Endothelial cell of umbilical vein (primary cell): Measurements from ENCODE around the gene PYHIN1. TPM values are rescaled to one million over a fixed set of nuclear protein-coding genes. Genes with fewer than 3 reads are reported as not detected.
A peak's percentile ranks its signal among the peaks of the same experiment; 100 is the strongest.

ENCODE experiments used
- BruUV-seq: library from RNA; stranded (reverse); fragments of 400-500 nt; replicated peaks from 2 replicates; lab custom pipeline; 2021; lab: Mats Ljungman, UMichigan
- CTCF ChIA-PET: fragments of 300-600, 350-600 bp; sonication (Branson Sonifier 250); formaldehyde crosslinking; loops from one replicate; lab custom pipeline; 2021; ENCODE audit warnings: antibody characterized with exemption, inconsistent platforms; lab: Charles Lee
- POLR2A ChIA-PET: fragments of 300-600, 350-600 bp; sonication (Branson Sonifier 250); formaldehyde crosslinking; loops from one replicate; lab custom pipeline; 2021; ENCODE audit warnings: antibody characterized with exemption, inconsistent platforms; lab: Charles Lee
- DNase-seq: peaks from one replicate; pipeline ENCODE4 v3.0.0-alpha.2; 2011; ENCODE audit warnings: low read depth, low spot score
- FAIRE-seq: peaks from 2 replicates; lab custom pipeline; 2011; peaks lifted over from hg19 to GRCh38; lab: Jason Lieb, UNC
- H2AFZ ChIP-seq: 2 replicates; pipeline ENCODE4 v1.6.0; 2012; ENCODE audit warnings: low read depth, low read length, control low read depth, inconsistent platforms
- H3K27ac ChIP-seq: 2 replicates; pipeline ENCODE4 v1.5.1; 2011; ENCODE audit warnings: low read depth, mild to moderate bottlenecking, control low read depth, low read length, moderate library complexity; ENCODE audit not compliant: insufficient read depth
- H3K27me3 ChIP-seq, 2 experiments: 2 replicates each; pipeline versions ENCODE4 v1.6.0 to v1.6.1; 2011; ENCODE audit warnings: low read length in 2 of 2, mixed read lengths in 1 of 2; ENCODE audit not compliant: control insufficient read depth in 2 of 2, insufficient read depth in 2 of 2
- H3K36me3 ChIP-seq, 2 experiments: 2 replicates in 1 of 2; 3 replicates in 1 of 2; pipeline ENCODE4 v1.5.1; 2011; ENCODE audit warnings: low read length in 2 of 2, mild to moderate bottlenecking in 1 of 2, moderate library complexity in 1 of 2; ENCODE audit not compliant: control insufficient read depth in 2 of 2, insufficient read depth in 2 of 2; ENCODE audit errors: extremely low read depth in 1 of 2
- H3K4me1 ChIP-seq: 3 replicates; pipeline ENCODE4 v1.5.1; 2011; ENCODE audit warnings: mild to moderate bottlenecking, low read length; ENCODE audit not compliant: control insufficient read depth, insufficient read depth; ENCODE audit errors: extremely low read depth
- H3K4me2 ChIP-seq: 2 replicates; pipeline ENCODE4 v1.6.1; 2011; ENCODE audit warnings: low read length, control low read depth, mixed read lengths; ENCODE audit not compliant: insufficient read depth
- H3K4me3 ChIP-seq, 3 experiments: fragments of 200-600 bp in 1 of 3; sonication (generic), shearing (Covaris generic) in 1 of 3; replicated peaks in 1 of 3; 2 replicates each; pipeline ENCODE4 v1.5.1; 2011 to 2016; ENCODE audit warnings: control low read depth in 3 of 3, low read length in 3 of 3, mild to moderate bottlenecking in 2 of 3, inconsistent platforms in 1 of 3, low read depth in 1 of 3, moderate library complexity in 1 of 3; ENCODE audit not compliant: insufficient read depth in 1 of 3
- H3K79me2 ChIP-seq: 2 replicates; pipeline ENCODE4 v1.6.0; 2012; ENCODE audit warnings: low read length, inconsistent platforms; ENCODE audit not compliant: control insufficient read depth, insufficient read depth
- H3K9ac ChIP-seq: replicated peaks from 2 replicates; pipeline ENCODE3; 2011; ENCODE audit warnings: low read length, control low read depth; ENCODE audit not compliant: insufficient read depth; ENCODE audit errors: extremely low read depth
- H3K9me1 ChIP-seq: replicated peaks from 3 replicates; pipeline ENCODE4 v1.6.0; 2011; ENCODE audit warnings: mild to moderate bottlenecking, low read length; ENCODE audit not compliant: control insufficient read depth, insufficient read depth; ENCODE audit errors: extremely low read depth
- H3K9me3 ChIP-seq: replicated peaks from 2 replicates; pipeline ENCODE4 v1.5.1; 2012; ENCODE audit warnings: low read length, inconsistent platforms; ENCODE audit not compliant: control insufficient read depth, insufficient read depth
- H4K20me1 ChIP-seq: replicated peaks from 2 replicates; pipeline ENCODE3; 2011; ENCODE audit warnings: mild to moderate bottlenecking, low read length; ENCODE audit not compliant: control insufficient read depth, insufficient read depth; ENCODE audit errors: extremely low read depth
- CTCF ChIP-seq, 2 donors: IDR thresholded peaks; 1 replicate in 1 of 2; 2 replicates in 1 of 2; pipeline ENCODE4 v1.5.1; 2011; ENCODE audit warnings: low read length in 2 of 2, mild to moderate bottlenecking in 2 of 2, moderate library complexity in 2 of 2, control low read depth in 1 of 2, inconsistent platforms in 1 of 2, low read depth in 1 of 2; ENCODE audit not compliant: insufficient read depth in 1 of 2; ENCODE audit errors: extremely low read depth in 1 of 2
- EZH2 ChIP-seq: IDR thresholded peaks from 2 replicates; pipeline ENCODE4 v1.6.1; 2012; ENCODE audit warnings: borderline replicate concordance, low read depth, mild to moderate bottlenecking, moderate library complexity, low read length, inconsistent platforms; ENCODE audit not compliant: severe bottlenecking
- FOS ChIP-seq: IDR thresholded peaks from 2 replicates; pipeline ENCODE4 v1.6.1; 2011; ENCODE audit warnings: mild to moderate bottlenecking, low read length, moderate library complexity, borderline replicate concordance; ENCODE audit not compliant: insufficient read depth
- GATA2 ChIP-seq: IDR thresholded peaks from 2 replicates; pipeline ENCODE4 v1.7.0; 2011; ENCODE audit warnings: low read depth, mild to moderate bottlenecking, moderate library complexity, mixed read lengths, low read length; ENCODE audit not compliant: insufficient read length, insufficient read depth
- JUN ChIP-seq: IDR thresholded peaks from 2 replicates; pipeline ENCODE4 v1.6.1; 2011; ENCODE audit warnings: borderline replicate concordance, low read depth; ENCODE audit not compliant: insufficient read length, insufficient read depth
- MAX ChIP-seq: IDR thresholded peaks from 2 replicates; pipeline ENCODE4 v1.6.1; 2011; ENCODE audit not compliant: insufficient read depth, insufficient read length
- MYC ChIP-seq: IDR thresholded peaks from one replicate; pipeline ENCODE4 v1.6.1; 2011; ENCODE audit warnings: mild to moderate bottlenecking, low read depth, low read length
- POLR2A ChIP-seq: IDR thresholded peaks from 2 replicates; pipeline ENCODE4 v1.6.1; 2012; ENCODE audit warnings: low read depth, mild to moderate bottlenecking, control low read depth, low read length
- POLR2AphosphoS5 ChIP-seq: IDR thresholded peaks from 2 replicates; pipeline ENCODE4 v1.6.1; 2012; ENCODE audit warnings: low read depth, mild to moderate bottlenecking, control low read depth, low read length, moderate library complexity; ENCODE audit not compliant: insufficient read depth
- dilution Hi-C: fragments of 300-500 bp; cut with MboI; formaldehyde crosslinking; loops from one replicate; pipeline ENCODE4 v1.15.0; 2019; ENCODE audit warnings: low sequenced_read_pairs; ENCODE audit not compliant: extremely low pct_ligation_motif_present
- intact Hi-C: fragments of 100-400 bp; cut with micrococcal nuclease; formaldehyde crosslinking; loops from one replicate; pipeline ENCODE4 v1.10.0; 2022
- polyA plus RNA-seq, 4 experiments: library from polyadenylated mRNA; depleted of rRNA in 3 of 4; stranded (reverse) in 3 of 4; unstranded in 1 of 4; fragments of >200 nt; gene quantifications; 2 replicates each; pipeline versions ENCODE4 v1.2.1 to v1.2.3, GENCODE V29; 2011 to 2012; ENCODE audit warnings: missing spikeins in 1 of 4
- total RNA-seq: library from RNA; stranded (reverse); gene quantifications from 2 replicates; pipeline ENCODE4 v1.2.3, GENCODE V29; 2021

Gene PYHIN1
- total and polyA plus RNA-seq, 2 donors (not counting 3 experiments of a cell fraction or from before 2014, with no cell fraction given): not detected

GRCh38 chr1:159011751-159012150, 80.4 kb downstream of the PYHIN1 start:
- H3K36me3 ChIP-seq: peaks cover 5 to 7% of the 10 kb centered on the region in 2 experiments
- peaks cover 56% of the 10 kb centered on the region for H3K4me1 ChIP-seq
- POLR2A ChIA-PET: no interaction called here
- intact Hi-C loops: loop anchor here (5.0 to 10.0 kb wide), 2 partner anchors 583 to 911 kb away; no protein-coding TSS in a partner anchor
- TF ChIP-seq FOS (no peak), POLR2AphosphoS5 (no peak), POLR2A (no peak), CTCF (IDR thresholded peaks at IDR 0.05; ENCODE audit: extremely low read depth in 1 of 2, insufficient read depth in 1 of 2, low read depth in 1 of 2, low read length in 2 of 2) (no peak), MYC (no peak), EZH2 (no peak), GATA2 (no peak), JUN (no peak), MAX (no peak)
- peak overlapping the region; percentile 99 for H3K9ac ChIP-seq
- peak overlapping the region; percentile 56 for H3K27ac ChIP-seq
- CTCF ChIA-PET: no interaction called here
- BruUV-seq: no TSS peak
- no peaks in the 10 kb centered on the region for H3K9me1 ChIP-seq
- peaks cover 58% of the 10 kb centered on the region for H3K79me2 ChIP-seq
- no peaks in the 10 kb centered on the region for H3K9me3 ChIP-seq
- H3K4me2 ChIP-seq: peak overlapping the region; percentile 99
- no peak for FAIRE-seq
- no peak for DNase-seq
- H3K4me3 ChIP-seq: peak overlapping the region; percentile 56 to 99 (median 99)
- no peaks in the 10 kb centered on the region for H3K27me3 ChIP-seq
- H4K20me1 ChIP-seq: no peaks in the 10 kb centered on the region
- dilution Hi-C loops: no loop called here
- no peak overlapping the region for H2AFZ ChIP-seq
